Measurements from ENCODE around the gene FLYWCH1.

Gene FLYWCH1

GRCh38 chr16:2894231-2894630, 17.5 kb upstream of the FLYWCH1 start:
- TF ChIP-seq ARNTL (CRISPR knock-in tag; IDR thresholded peaks at IDR 0.05; ENCODE audit: borderline replicate concordance, low read depth) (no peak), BACH2 (CRISPR knock-in tag; IDR thresholded peaks at IDR 0.05; ENCODE audit: borderline replicate concordance) (no peak), PPARA (CRISPR knock-in tag; IDR thresholded peaks at IDR 0.05; ENCODE audit: borderline replicate concordance) (no peak), TOX (CRISPR knock-in tag; IDR thresholded peaks at IDR 0.05; ENCODE audit: borderline replicate concordance) (no peak)
- TF ChIP-seq, protein P1, sequence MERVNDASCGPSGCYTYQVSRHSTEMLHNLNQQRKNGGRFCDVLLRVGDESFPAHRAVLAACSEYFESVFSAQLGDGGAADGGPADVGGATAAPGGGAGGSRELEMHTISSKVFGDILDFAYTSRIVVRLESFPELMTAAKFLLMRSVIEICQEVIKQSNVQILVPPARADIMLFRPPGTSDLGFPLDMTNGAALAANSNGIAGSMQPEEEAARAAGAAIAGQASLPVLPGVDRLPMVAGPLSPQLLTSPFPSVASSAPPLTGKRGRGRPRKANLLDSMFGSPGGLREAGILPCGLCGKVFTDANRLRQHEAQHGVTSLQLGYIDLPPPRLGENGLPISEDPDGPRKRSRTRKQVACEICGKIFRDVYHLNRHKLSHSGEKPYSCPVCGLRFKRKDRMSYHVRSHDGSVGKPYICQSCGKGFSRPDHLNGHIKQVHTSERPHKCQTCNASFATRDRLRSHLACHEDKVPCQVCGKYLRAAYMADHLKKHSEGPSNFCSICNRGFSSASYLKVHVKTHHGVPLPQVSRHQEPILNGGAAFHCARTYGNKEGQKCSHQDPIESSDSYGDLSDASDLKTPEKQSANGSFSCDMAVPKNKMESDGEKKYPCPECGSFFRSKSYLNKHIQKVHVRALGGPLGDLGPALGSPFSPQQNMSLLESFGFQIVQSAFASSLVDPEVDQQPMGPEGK (CRISPR knock-in tag; IDR thresholded peaks at IDR 0.05; ENCODE audit: borderline replicate concordance) = no peak
- no peak for ATAC-seq

- peak; percentile 59 for ATAC-seq
- TF ChIP-seq ISL1 (CRISPR knock-in tag; IDR thresholded peaks at IDR 0.05) = no peak
- TF ChIP-seq, protein P2, sequence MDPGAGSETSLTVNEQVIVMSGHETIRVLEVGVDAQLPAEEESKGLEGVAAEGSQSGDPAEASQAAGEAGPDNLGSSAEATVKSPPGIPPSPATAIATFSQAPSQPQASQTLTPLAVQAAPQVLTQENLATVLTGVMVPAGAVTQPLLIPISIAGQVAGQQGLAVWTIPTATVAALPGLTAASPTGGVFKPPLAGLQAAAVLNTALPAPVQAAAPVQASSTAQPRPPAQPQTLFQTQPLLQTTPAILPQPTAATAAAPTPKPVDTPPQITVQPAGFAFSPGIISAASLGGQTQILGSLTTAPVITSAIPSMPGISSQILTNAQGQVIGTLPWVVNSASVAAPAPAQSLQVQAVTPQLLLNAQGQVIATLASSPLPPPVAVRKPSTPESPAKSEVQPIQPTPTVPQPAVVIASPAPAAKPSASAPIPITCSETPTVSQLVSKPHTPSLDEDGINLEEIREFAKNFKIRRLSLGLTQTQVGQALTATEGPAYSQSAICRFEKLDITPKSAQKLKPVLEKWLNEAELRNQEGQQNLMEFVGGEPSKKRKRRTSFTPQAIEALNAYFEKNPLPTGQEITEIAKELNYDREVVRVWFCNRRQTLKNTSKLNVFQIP (CRISPR knock-in tag; IDR thresholded peaks at IDR 0.05; ENCODE audit: borderline replicate concordance, low read depth) = no peak
- no peak for TF ChIP-seq ARNTL (CRISPR knock-in tag; IDR thresholded peaks at IDR 0.05; ENCODE audit: borderline replicate concordance, low read depth)
- TF ChIP-seq OSR1 (CRISPR knock-in tag; IDR thresholded peaks at IDR 0.05) = no peak
- TF ChIP-seq ZNF8 (CRISPR knock-in tag; IDR thresholded peaks at IDR 0.05) = no peak
- no peak for TF ChIP-seq RARB (CRISPR knock-in tag; IDR thresholded peaks at IDR 0.05)
- no peak for TF ChIP-seq ZC3H10 (CRISPR knock-in tag; IDR thresholded peaks at IDR 0.05)
- no peak for TF ChIP-seq SNAI2 (CRISPR knock-in tag; IDR thresholded peaks at IDR 0.05)
- TF ChIP-seq, protein P3, sequence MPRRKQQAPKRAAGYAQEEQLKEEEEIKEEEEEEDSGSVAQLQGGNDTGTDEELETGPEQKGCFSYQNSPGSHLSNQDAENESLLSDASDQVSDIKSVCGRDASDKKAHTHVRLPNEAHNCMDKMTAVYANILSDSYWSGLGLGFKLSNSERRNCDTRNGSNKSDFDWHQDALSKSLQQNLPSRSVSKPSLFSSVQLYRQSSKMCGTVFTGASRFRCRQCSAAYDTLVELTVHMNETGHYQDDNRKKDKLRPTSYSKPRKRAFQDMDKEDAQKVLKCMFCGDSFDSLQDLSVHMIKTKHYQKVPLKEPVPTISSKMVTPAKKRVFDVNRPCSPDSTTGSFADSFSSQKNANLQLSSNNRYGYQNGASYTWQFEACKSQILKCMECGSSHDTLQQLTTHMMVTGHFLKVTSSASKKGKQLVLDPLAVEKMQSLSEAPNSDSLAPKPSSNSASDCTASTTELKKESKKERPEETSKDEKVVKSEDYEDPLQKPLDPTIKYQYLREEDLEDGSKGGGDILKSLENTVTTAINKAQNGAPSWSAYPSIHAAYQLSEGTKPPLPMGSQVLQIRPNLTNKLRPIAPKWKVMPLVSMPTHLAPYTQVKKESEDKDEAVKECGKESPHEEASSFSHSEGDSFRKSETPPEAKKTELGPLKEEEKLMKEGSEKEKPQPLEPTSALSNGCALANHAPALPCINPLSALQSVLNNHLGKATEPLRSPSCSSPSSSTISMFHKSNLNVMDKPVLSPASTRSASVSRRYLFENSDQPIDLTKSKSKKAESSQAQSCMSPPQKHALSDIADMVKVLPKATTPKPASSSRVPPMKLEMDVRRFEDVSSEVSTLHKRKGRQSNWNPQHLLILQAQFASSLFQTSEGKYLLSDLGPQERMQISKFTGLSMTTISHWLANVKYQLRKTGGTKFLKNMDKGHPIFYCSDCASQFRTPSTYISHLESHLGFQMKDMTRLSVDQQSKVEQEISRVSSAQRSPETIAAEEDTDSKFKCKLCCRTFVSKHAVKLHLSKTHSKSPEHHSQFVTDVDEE (CRISPR knock-in tag; IDR thresholded peaks at IDR 0.05) = no peak
- TF ChIP-seq TCF4 (CRISPR knock-in tag; IDR thresholded peaks at IDR 0.05; ENCODE audit: borderline replicate concordance) = no peak
- TF ChIP-seq ESRRG (CRISPR knock-in tag; IDR thresholded peaks at IDR 0.05) = no peak
- TF ChIP-seq, protein P4, sequence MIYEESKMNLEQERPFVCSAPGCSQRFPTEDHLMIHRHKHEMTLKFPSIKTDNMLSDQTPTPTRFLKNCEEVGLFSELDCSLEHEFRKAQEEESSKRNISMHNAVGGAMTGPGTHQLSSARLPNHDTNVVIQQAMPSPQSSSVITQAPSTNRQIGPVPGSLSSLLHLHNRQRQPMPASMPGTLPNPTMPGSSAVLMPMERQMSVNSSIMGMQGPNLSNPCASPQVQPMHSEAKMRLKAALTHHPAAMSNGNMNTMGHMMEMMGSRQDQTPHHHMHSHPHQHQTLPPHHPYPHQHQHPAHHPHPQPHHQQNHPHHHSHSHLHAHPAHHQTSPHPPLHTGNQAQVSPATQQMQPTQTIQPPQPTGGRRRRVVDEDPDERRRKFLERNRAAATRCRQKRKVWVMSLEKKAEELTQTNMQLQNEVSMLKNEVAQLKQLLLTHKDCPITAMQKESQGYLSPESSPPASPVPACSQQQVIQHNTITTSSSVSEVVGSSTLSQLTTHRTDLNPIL (CRISPR knock-in tag; IDR thresholded peaks at IDR 0.05; ENCODE audit: low read depth) = no peak
- TF ChIP-seq TOX (CRISPR knock-in tag; IDR thresholded peaks at IDR 0.05; ENCODE audit: borderline replicate concordance) = no peak
- TF ChIP-seq ZNF70 (CRISPR knock-in tag; IDR thresholded peaks at IDR 0.05) = no peak
- no peak for TF ChIP-seq BACH2 (CRISPR knock-in tag; IDR thresholded peaks at IDR 0.05; ENCODE audit: borderline replicate concordance)
- no peak for TF ChIP-seq GLIS3 (CRISPR knock-in tag; IDR thresholded peaks at IDR 0.05)
- no peak for TF ChIP-seq ZFP30 (CRISPR knock-in tag; IDR thresholded peaks at IDR 0.05)
- TF ChIP-seq, protein P5, sequence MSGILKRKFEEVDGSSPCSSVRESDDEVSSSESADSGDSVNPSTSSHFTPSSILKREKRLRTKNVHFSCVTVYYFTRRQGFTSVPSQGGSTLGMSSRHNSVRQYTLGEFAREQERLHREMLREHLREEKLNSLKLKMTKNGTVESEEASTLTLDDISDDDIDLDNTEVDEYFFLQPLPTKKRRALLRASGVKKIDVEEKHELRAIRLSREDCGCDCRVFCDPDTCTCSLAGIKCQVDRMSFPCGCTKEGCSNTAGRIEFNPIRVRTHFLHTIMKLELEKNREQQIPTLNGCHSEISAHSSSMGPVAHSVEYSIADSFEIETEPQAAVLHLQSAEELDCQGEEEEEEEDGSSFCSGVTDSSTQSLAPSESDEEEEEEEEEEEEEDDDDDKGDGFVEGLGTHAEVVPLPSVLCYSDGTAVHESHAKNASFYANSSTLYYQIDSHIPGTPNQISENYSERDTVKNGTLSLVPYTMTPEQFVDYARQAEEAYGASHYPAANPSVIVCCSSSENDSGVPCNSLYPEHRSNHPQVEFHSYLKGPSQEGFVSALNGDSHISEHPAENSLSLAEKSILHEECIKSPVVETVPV (CRISPR knock-in tag; IDR thresholded peaks at IDR 0.05) = no peak
- TF ChIP-seq, protein P1 (CRISPR knock-in tag; IDR thresholded peaks at IDR 0.05; ENCODE audit: borderline replicate concordance) = no peak
- TF ChIP-seq ZNF565 (CRISPR knock-in tag; conservative IDR thresholded peaks at IDR 0.05; ENCODE audit: low read depth) = no peak
Observed at GRCh38 chr16:2895813-2896212, 15.9 kb upstream of the FLYWCH1 start.
